Measurements from ENCODE around the gene ZNF148. TPM values are rescaled to one million over a fixed set of nuclear protein-coding genes. Genes with fewer than 3 reads are reported as not detected.

ZNF148 gene
- total RNA-seq, 4 donors from 2014 or later: 17.0 to 34.9 (median 20.0) TPM

DNA sequence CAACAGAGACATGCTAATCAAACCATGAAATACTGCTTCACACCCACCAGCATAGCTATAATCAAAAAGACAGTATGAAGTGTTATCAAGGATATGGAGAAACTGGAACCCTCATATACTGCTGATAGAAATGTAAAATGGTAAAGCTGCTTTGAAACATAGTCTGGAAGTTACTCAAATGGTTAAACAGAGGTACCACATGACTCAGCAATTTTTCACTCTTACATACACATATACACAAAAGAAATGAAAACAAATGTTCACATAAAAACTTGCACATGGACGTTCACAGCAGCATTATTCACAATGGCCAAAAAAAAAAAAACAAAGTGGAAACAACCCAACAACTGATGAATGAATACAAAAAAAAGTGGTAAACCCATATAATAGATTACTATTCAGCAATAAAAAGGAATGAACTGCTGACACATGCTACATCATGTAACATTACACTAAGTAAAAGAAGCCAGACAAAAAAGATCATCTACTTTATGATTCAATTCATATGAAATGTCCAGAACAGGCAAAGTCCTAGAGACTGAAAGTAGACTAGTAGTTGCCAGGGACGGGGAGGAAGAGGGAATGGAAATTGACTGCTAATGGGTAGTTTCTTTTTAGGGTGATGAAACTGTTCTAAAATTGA, 23.2 kb downstream of the ZNF148 start:
- ATAC-seq: no peak
- no peaks in the 10 kb centered on the region for H3K27me3 ChIP-seq
- intact Hi-C loops (cut with DNase I; ENCODE audit: low total_unique reads) (no loop called here), in situ Hi-C loops (cut with MboI; ENCODE audit: low sequenced_read_pairs in 4 of 4) (no loop called here)
- TF ChIP-seq CTCF (IDR thresholded peaks at IDR 0.05 in 4 of 5, conservative IDR thresholded peaks at IDR 0.05 in 1 of 5) (no peak), POLR2A (IDR thresholded peaks at IDR 0.05) (no peak)
- peaks cover 30 to 56% of the 10 kb centered on the region in 2 donors for H3K4me1 ChIP-seq
- H3K4me3 ChIP-seq: no peak overlapping the region
- no peaks in the 10 kb centered on the region for H3K36me3 ChIP-seq
- DNase-seq: no peak
- H3K9me3 ChIP-seq: no peaks in the 10 kb centered on the region
- peak overlapping the region in 2 of 4 donors; percentile 23 to 28 for H3K27ac ChIP-seq

DNA sequence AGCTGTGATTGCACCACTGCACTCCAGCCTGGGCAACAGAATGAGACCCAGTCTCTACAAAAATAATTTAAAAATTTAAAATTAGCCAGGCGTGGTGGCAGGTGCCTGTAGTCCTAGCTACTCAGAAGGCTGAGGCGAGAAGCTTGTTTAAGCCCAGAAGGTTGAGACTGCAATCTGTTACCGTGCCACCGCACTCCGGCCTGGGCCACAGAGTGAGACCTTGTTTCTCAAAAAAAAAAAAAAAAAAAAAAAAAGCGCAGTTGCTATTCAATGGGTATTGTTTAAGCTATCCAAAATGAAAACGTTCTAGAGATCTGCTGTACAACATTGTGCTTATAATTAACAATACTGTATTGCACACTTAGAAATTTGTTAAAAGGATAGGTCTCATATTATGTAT, 24.0 kb downstream of the ZNF148 start:
- intact Hi-C loops (cut with DNase I; ENCODE audit: low total_unique reads): no loop called here
- H3K9me3 ChIP-seq: no peaks in the 10 kb centered on the region
- no peak overlapping the region for H3K4me3 ChIP-seq
- no peaks in the 10 kb centered on the region for H3K36me3 ChIP-seq
- in situ Hi-C loops (cut with MboI; ENCODE audit: low sequenced_read_pairs in 4 of 4): no loop called here
- TF ChIP-seq POLR2A (IDR thresholded peaks at IDR 0.05): no peak
- TF ChIP-seq CTCF (IDR thresholded peaks at IDR 0.05 in 4 of 5, conservative IDR thresholded peaks at IDR 0.05 in 1 of 5): no peak
- peaks cover 24 to 55% of the 10 kb centered on the region in 2 donors for H3K4me1 ChIP-seq
- ATAC-seq (no peak), DNase-seq (no peak)
- H3K27ac ChIP-seq: peak overlapping the region in 1 of 4 donors; percentile 28
- H3K27me3 ChIP-seq: no peaks in the 10 kb centered on the region

DNA sequence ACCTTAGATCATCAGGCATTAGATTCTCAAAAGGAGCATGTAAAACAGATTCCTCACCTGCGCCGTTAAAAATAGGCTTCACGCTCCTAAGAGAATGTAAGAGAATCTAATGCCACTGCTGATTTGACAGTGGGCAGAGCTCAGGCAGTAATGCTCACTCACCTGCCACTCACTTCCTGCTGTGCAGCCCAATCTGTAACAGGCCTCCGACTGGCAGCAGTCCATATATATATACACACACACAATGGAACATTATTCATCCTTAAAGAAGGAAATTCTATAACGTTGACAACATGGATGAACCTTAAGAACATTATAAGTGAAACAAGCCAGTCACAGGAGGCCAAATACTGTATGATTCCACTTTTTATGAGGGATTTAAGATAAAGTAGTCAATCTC, 24.5 kb downstream of the ZNF148 start:
- intact Hi-C loops (cut with DNase I; ENCODE audit: low total_unique reads) (no loop called here), in situ Hi-C loops (cut with MboI; ENCODE audit: low sequenced_read_pairs in 4 of 4) (no loop called here)
- H3K36me3 ChIP-seq: no peaks in the 10 kb centered on the region
- no peak overlapping the region for H3K4me3 ChIP-seq
- DNase-seq: no peak
- no peak for ATAC-seq
- H3K27me3 ChIP-seq: no peaks in the 10 kb centered on the region
- TF ChIP-seq POLR2A (IDR thresholded peaks at IDR 0.05) (no peak), CTCF (IDR thresholded peaks at IDR 0.05 in 4 of 5, conservative IDR thresholded peaks at IDR 0.05 in 1 of 5) (no peak)
- peaks cover 23 to 55% of the 10 kb centered on the region in 2 donors for H3K4me1 ChIP-seq
- H3K9me3 ChIP-seq: no peaks in the 10 kb centered on the region
- H3K27ac ChIP-seq: no peak overlapping the region

GRCh38 chr3:125349556-125350165, 25.5 kb downstream of the ZNF148 start:
- intact Hi-C loops (cut with DNase I; ENCODE audit: low total_unique reads): no loop called here
- ATAC-seq: no peak
- Histone ChIP-seq H3K9me3 (no peaks in the 10 kb centered on the region), H3K4me1 (peaks cover 16 to 49% of the 10 kb centered on the region in 2 donors), H3K27ac (no peak overlapping the region), H3K27me3 (no peaks in the 10 kb centered on the region), H3K36me3 (no peaks in the 10 kb centered on the region), H3K4me3 (no peak overlapping the region)
- TF ChIP-seq POLR2A (IDR thresholded peaks at IDR 0.05) (no peak), CTCF (IDR thresholded peaks at IDR 0.05 in 4 of 5, conservative IDR thresholded peaks at IDR 0.05 in 1 of 5) (no peak)
- no peak for DNase-seq
- in situ Hi-C loops (cut with MboI; ENCODE audit: low sequenced_read_pairs in 4 of 4): no loop called here
